ENCODE results near the gene ZDHHC8.

- no peak for TF ChIP-seq POLR2A (IDR thresholded peaks at IDR 0.05; ENCODE audit: low read depth, low read length)
- TF ChIP-seq POLR2AphosphoS5 (IDR thresholded peaks at IDR 0.05; ENCODE audit: low read depth, low read length), result no peak; the same call in 1 of the 2 replicates
Observed at GRCh38 chr22:20127318-20127868, 4.2 kb upstream of the ZDHHC8 start.
